Measurements from ENCODE around the gene LRIG3.
"Not testable (repeated sequence)": the region's sequence is repeated elsewhere in the genome, so short reads cannot be mapped to it uniquely, and the experiment has no call there.

LRIG3 gene

GRCh38 chr12:58961906-58962305 is 41.6 kb upstream of the LRIG3 start:
- TF ChIP-seq, protein P1, sequence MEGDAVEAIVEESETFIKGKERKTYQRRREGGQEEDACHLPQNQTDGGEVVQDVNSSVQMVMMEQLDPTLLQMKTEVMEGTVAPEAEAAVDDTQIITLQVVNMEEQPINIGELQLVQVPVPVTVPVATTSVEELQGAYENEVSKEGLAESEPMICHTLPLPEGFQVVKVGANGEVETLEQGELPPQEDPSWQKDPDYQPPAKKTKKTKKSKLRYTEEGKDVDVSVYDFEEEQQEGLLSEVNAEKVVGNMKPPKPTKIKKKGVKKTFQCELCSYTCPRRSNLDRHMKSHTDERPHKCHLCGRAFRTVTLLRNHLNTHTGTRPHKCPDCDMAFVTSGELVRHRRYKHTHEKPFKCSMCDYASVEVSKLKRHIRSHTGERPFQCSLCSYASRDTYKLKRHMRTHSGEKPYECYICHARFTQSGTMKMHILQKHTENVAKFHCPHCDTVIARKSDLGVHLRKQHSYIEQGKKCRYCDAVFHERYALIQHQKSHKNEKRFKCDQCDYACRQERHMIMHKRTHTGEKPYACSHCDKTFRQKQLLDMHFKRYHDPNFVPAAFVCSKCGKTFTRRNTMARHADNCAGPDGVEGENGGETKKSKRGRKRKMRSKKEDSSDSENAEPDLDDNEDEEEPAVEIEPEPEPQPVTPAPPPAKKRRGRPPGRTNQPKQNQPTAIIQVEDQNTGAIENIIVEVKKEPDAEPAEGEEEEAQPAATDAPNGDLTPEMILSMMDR (IDR thresholded peaks at IDR 0.05; ENCODE audit: low read depth, low read length): no peak
- DNase-seq (ENCODE audit: low read depth in 2 of 2): peak; percentile 26 to 64
- H3K4me3 ChIP-seq (replicated peaks in 1 of 2; ENCODE audit: low read depth in 2 of 2, low read length in 2 of 2): no peak overlapping the region

GRCh38 chr12:58961166-58961565 is 40.9 kb upstream of the LRIG3 start:
- TF ChIP-seq, protein P1 (IDR thresholded peaks at IDR 0.05; ENCODE audit: low read depth, low read length): no peak
- no peak overlapping the region for H3K4me3 ChIP-seq (replicated peaks in 1 of 2; ENCODE audit: low read depth in 2 of 2, low read length in 2 of 2)
- no peak for DNase-seq (ENCODE audit: low read depth in 2 of 2)

GRCh38 chr12:58959639-58960300 is 39.5 kb upstream of the LRIG3 start:
- DNase-seq (ENCODE audit: low read depth in 2 of 2): no peak
- no peak overlapping the region for H3K4me3 ChIP-seq (replicated peaks in 1 of 2; ENCODE audit: low read depth in 2 of 2, low read length in 2 of 2)
- TF ChIP-seq, protein P1 (IDR thresholded peaks at IDR 0.05; ENCODE audit: low read depth, low read length): no peak

- DNase-seq (ENCODE audit: low read depth in 2 of 2): no peak
- H3K4me3 ChIP-seq (replicated peaks in 1 of 2; ENCODE audit: low read depth in 2 of 2, low read length in 2 of 2): no peak overlapping the region
- TF ChIP-seq, protein P1 (IDR thresholded peaks at IDR 0.05; ENCODE audit: low read depth, low read length): no peak
Observed at GRCh38 chr12:58957298-58957697, 37.0 kb upstream of the LRIG3 start.

GRCh38 chr12:58955849-58956248 is 35.5 kb upstream of the LRIG3 start:
- DNase-seq (ENCODE audit: low read depth in 2 of 2): no peak
- TF ChIP-seq, protein P1 (IDR thresholded peaks at IDR 0.05; ENCODE audit: low read depth, low read length): no peak

DNA sequence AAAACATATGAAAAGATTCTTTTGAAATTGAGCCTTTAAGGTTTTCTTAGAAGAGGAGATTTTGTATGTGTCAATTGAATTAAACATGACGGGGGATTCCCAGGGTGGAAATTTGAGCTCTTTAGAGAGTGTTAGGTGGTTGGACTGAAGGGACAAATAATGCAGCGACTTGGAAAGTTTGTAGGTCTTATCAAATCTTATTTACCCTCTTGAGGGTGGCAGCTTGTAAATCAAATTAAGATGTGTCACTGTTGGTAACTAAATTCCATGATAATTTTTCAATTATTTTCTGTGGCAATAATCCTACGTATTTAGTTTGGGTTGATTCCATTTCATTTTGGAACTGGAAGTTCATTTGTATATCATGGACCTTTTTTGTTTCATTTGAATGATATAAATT is 33.7 kb upstream of the LRIG3 start:
- TF ChIP-seq, protein P1 (IDR thresholded peaks at IDR 0.05; ENCODE audit: low read depth, low read length): no peak
- DNase-seq (ENCODE audit: low read depth in 2 of 2): no peak
- H3K4me3 ChIP-seq (replicated peaks in 1 of 2; ENCODE audit: low read depth in 2 of 2, low read length in 2 of 2): no peak overlapping the region

More at GRCh38 chr12:58955849-58956248, 35.5 kb upstream of the LRIG3 start:
- H3K4me3 ChIP-seq (replicated peaks in 1 of 2; ENCODE audit: low read depth in 2 of 2, low read length in 2 of 2): no peak overlapping the region

DNA sequence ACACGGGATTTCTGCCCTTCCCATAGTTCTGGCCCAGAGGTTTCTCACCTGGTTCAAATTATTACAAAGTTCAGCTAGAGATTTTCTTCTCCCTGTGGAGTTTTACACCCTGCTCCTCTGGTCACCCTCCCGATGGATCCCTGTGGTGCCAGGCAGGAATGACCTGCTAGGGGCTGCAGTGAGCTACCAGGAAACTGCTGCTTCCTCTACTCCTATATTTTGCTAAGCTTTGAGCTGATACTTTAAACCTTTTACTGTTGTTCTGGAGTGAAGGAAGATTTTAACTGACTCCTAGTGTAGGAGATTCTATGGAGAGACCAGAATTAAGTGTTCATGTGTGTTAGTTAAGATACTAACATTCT is 30.4 kb upstream of the LRIG3 start:
- DNase-seq (ENCODE audit: low read depth in 2 of 2): no peak
- TF ChIP-seq, protein P1 (IDR thresholded peaks at IDR 0.05; ENCODE audit: low read depth, low read length): no peak
- no peak overlapping the region for H3K4me3 ChIP-seq (replicated peaks in 1 of 2; ENCODE audit: low read depth in 2 of 2, low read length in 2 of 2)

DNA sequence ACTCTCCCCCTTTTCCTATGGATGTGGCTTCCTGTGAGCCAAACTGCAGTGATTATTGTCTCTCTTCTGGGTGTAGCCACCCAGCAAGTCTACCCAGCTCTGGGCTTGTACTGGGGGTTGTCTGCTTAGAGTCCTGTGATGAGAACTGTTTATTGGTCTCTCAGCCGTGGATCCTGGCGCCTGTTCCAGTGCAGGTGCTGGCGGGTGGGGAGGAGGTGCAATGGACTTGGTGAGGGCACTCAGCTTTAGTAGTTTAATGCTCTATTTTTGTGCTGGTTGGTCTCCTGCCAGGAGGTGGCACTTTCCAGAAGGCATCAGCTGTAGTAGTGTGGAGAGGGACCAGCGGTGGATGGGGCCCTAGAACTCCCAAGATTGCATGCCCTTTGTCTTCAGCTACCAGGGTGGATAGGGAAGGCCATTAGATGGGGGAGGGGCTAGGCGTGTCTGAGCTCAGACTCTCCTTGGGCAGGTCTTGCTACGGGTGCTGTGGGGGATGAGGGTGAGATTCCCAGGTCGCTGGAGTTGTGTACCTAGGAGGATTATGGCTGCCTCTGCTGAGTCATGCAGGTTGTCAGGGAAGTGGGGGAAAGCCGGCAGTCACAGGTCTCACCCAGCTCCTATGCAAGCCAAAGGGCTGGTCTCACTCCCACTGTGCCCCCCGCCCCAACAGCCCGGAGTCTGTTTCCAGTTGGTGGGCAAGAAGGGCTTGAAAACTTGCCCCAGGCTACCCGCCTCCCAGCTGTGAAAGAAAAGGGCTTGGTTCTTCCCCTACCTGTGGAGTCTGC is 29.8 kb upstream of the LRIG3 start:
- DNase-seq (ENCODE audit: low read depth in 2 of 2): not testable (repeated sequence)

More for the DNA sequence above, 29.8 kb upstream of the LRIG3 start:
- H3K4me3 ChIP-seq (replicated peaks in 1 of 2; ENCODE audit: low read depth in 2 of 2, low read length in 2 of 2): not testable (repeated sequence)

Measured in cardiac fibroblast (primary cell).